MV-4-11 (cell line): ENCODE data around the gene NTS.

Source experiments
- DNase-seq: peaks from one replicate; lab custom pipeline; 2025; lab: John Stamatoyannopoulos, UW

NTS gene

GRCh38 chr12:85874031-85874461 is at the start of gene NTS:
NTS (plus strand) TSS chr12:85874295; CDS start chr12:85874404, 109 bp downstream.
- peak; percentile 51 for DNase-seq

GRCh38 chr12:85825746-85826145 is 48.3 kb upstream of the NTS start:
- no peak for DNase-seq

- no peak for DNase-seq
These were observed 45.5 kb upstream of the NTS start for GRCh38 chr12:85828576-85828975.

GRCh38 chr12:85829391-85829790 is 44.7 kb upstream of the NTS start:
- no peak for DNase-seq

GRCh38 chr12:85831327-85831990 is 42.6 kb upstream of the NTS start:
- DNase-seq, result no peak

GRCh38 chr12:85833579-85833978 is 40.5 kb upstream of the NTS start:
- no peak for DNase-seq

GRCh38 chr12:85834378-85834777 is 39.7 kb upstream of the NTS start:
- DNase-seq, result no peak

GRCh38 chr12:85835426-85836196 is 38.5 kb upstream of the NTS start:
- DNase-seq, result no peak

GRCh38 chr12:85836197-85837090 is 37.7 kb upstream of the NTS start, which contains the start of gene RASSF9:
RASSF9 (minus strand) TSS chr12:85836409; CDS start chr12:85836201, 208 bp downstream.
- DNase-seq, result no peak

- DNase-seq, result no peak
These were observed 30.3 kb upstream of the NTS start for GRCh38 chr12:85843606-85844310.

- no peak for DNase-seq
These were observed 24.8 kb upstream of the NTS start for GRCh38 chr12:85849344-85849743.

- DNase-seq, result no peak
These were observed 18.8 kb upstream of the NTS start for GRCh38 chr12:85855305-85855704.

- no peak for DNase-seq
These were observed 17.1 kb upstream of the NTS start for GRCh38 chr12:85856966-85857365.

- no peak for DNase-seq
These were observed 8.2 kb upstream of the NTS start for GRCh38 chr12:85865890-85866289.

GRCh38 chr12:85866986-85867776 is 6.9 kb upstream of the NTS start:
- DNase-seq, result peak; percentile 52

- peak; percentile 53 for DNase-seq
These were observed 1.5 kb upstream of the NTS start for GRCh38 chr12:85872497-85873091.

GRCh38 chr12:85877459-85877858 is 3.4 kb downstream of the NTS start:
- DNase-seq, result no peak

- no peak for DNase-seq
These were observed 9.7 kb downstream of the NTS start for GRCh38 chr12:85883763-85884162.

- DNase-seq, result no peak
These were observed 20.6 kb downstream of the NTS start for GRCh38 chr12:85894653-85895052.

GRCh38 chr12:85920324-85920947 is 46.3 kb downstream of the NTS start:
- DNase-seq, result no peak
